Upper lobe of left lung (tissue), 6 donors: ENCODE data around the gene SERPINA5. TPM values are rescaled to one million over a fixed set of nuclear protein-coding genes. Genes with fewer than 3 reads are reported as not detected.

Experiments
- ATAC-seq, 2 donors: fragments of 200-7000 bp; cut with Tn5 transposase; one replicate each; pipeline ENCODE4 v1.9.1; 2022; ENCODE audit warnings: mild to moderate bottlenecking in 2 of 2, moderate library complexity in 2 of 2; ENCODE audit not compliant: low FRiP score in 2 of 2
- DNase-seq, 2 donors: peaks; one replicate each; pipeline ENCODE4 v3.0.0-alpha.2; 2019 to 2020
- H3K27ac ChIP-seq, 4 donors: fragments of 200-600 bp; sonication (generic); one replicate each; pipeline ENCODE4 v1.5.1; 2016 to 2019
- H3K27me3 ChIP-seq, 4 donors: fragments of 200-600 bp; sonication (generic); one replicate each; pipeline ENCODE4 v1.5.1; 2017 to 2019
- H3K36me3 ChIP-seq, 4 donors: fragments of 200-600 bp; sonication (generic); one replicate each; pipeline ENCODE4 v1.5.1; 2016 to 2019
- H3K4me1 ChIP-seq, 4 donors: fragments of 200-600 bp; sonication (generic); one replicate each; pipeline ENCODE4 v1.5.1; 2018 to 2019
- H3K4me3 ChIP-seq, 4 donors: fragments of 200-600 bp; sonication (generic); one replicate each; pipeline ENCODE4 v1.5.1; 2017 to 2019; ENCODE audit warnings: mild to moderate bottlenecking in 2 of 4, moderate library complexity in 1 of 4
- H3K9me3 ChIP-seq, 4 donors: fragments of 200-600 bp; sonication (generic); one replicate each; pipeline ENCODE4 v1.5.1; 2018 to 2019
- EP300 ChIP-seq, 4 donors: sonication (generic); formaldehyde crosslinking; IDR thresholded peaks; one replicate each; pipeline ENCODE4 v1.5.1; 2017; ENCODE audit warnings: antibody characterized with exemption in 4 of 4, control low read depth in 2 of 4
- POLR2A ChIP-seq, 4 donors: fragments of 450-650 bp; IDR thresholded peaks; one replicate each; pipeline ENCODE4 v1.5.1; 2016 to 2017; ENCODE audit warnings: antibody characterized with exemption in 4 of 4, mild to moderate bottlenecking in 2 of 4
- POLR2AphosphoS5 ChIP-seq, 2 donors: sonication (generic); formaldehyde crosslinking; IDR thresholded peaks; one replicate each; pipeline ENCODE4 v1.5.1; 2017; ENCODE audit warnings: antibody characterized with exemption in 2 of 2
- WGBS, 2 donors: methylation state at CpG; one replicate each; pipeline ENCODE4 v1.1.5; 2017 to 2018; 5-methylcytosine and 5-hydroxymethylcytosine counted together
- total RNA-seq, 6 donors: library from RNA; depleted of rRNA in 4 of 6; stranded (reverse); fragments of >200 nt in 4 of 6; gene quantifications; one replicate each; pipeline versions ENCODE4 v1.1.0 to v1.2.1, GENCODE V29; 2016 to 2021
- TF ChIP-seq, protein P1 (sequence below), 6 experiments: fragments of 450-650 bp in 4 of 6; fragments of 200-600 bp in 2 of 6; sonication (generic) in 2 of 6; IDR thresholded peaks; one replicate each; pipeline ENCODE4 v1.5.1; 2016 to 2019; ENCODE audit warnings: antibody characterized with exemption in 6 of 6
- donor health status: DM: no; HTN: no; CAD: no; lungs with moderate emphysema.
- donor health status: DM: no; HTN: yes; CAD: no; lungs with severe emphysema.

SERPINA5 gene
- total RNA-seq, 6 donors from 2014 or later = 1.2 to 2.5 (median 1.5) TPM; not detected in 3

DNA sequence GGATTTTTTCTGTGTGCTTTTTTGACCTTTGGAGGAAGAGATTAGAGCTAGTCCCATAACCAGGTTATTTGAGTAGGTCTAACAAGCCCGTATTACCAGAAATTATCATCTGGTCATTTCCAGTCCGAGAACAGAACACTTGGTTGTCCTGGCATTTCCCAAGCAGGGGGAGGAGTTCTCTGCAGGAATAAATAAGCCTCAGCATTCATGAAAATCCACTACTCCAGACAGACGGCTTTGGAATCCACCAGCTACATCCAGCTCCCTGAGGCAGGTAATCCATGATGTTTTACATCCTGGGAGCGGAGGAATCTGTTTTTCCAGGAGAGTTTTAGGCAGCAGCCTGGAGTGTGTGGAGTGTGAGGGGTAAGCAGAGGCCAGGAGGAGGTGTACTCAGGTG, 30.9 kb downstream of the SERPINA5 start, which contains the start of gene SERPINA3:
SERPINA3 (plus strand) TSS at position 218 of the 400 bp plus-strand sequence. CDS start 2,051 bp downstream, outside the sequence.
- no peaks in the 10 kb centered on the region for H3K27me3 ChIP-seq
- H3K4me1 ChIP-seq = no peaks in the 10 kb centered on the region
- peak within 1 kb of the TSS in 3 of 4 donors; percentile 6 to 19 (median 15) for H3K4me3 ChIP-seq
- peaks cover 0 to 4% (median under 1%) of the 10 kb centered on the region in 4 donors for H3K9me3 ChIP-seq
- DNase-seq = no peak
- no peaks in the 10 kb centered on the region for H3K36me3 ChIP-seq
- peak within 1 kb of the TSS in 2 of 4 donors; percentile 18 to 57 for H3K27ac ChIP-seq
- TF ChIP-seq POLR2A (IDR thresholded peaks at IDR 0.05) (no peak), POLR2AphosphoS5 (IDR thresholded peaks at IDR 0.05) (no peak), EP300 (IDR thresholded peaks at IDR 0.05) (no peak)
- TF ChIP-seq, protein P1, sequence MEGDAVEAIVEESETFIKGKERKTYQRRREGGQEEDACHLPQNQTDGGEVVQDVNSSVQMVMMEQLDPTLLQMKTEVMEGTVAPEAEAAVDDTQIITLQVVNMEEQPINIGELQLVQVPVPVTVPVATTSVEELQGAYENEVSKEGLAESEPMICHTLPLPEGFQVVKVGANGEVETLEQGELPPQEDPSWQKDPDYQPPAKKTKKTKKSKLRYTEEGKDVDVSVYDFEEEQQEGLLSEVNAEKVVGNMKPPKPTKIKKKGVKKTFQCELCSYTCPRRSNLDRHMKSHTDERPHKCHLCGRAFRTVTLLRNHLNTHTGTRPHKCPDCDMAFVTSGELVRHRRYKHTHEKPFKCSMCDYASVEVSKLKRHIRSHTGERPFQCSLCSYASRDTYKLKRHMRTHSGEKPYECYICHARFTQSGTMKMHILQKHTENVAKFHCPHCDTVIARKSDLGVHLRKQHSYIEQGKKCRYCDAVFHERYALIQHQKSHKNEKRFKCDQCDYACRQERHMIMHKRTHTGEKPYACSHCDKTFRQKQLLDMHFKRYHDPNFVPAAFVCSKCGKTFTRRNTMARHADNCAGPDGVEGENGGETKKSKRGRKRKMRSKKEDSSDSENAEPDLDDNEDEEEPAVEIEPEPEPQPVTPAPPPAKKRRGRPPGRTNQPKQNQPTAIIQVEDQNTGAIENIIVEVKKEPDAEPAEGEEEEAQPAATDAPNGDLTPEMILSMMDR (IDR thresholded peaks at IDR 0.05) = no peak
- ATAC-seq = peak in 1 of 2 donors; percentile 34
- 53 to 54% methylated on average over 4 of the region's 4 CpGs for WGBS, 2 donors

DNA sequence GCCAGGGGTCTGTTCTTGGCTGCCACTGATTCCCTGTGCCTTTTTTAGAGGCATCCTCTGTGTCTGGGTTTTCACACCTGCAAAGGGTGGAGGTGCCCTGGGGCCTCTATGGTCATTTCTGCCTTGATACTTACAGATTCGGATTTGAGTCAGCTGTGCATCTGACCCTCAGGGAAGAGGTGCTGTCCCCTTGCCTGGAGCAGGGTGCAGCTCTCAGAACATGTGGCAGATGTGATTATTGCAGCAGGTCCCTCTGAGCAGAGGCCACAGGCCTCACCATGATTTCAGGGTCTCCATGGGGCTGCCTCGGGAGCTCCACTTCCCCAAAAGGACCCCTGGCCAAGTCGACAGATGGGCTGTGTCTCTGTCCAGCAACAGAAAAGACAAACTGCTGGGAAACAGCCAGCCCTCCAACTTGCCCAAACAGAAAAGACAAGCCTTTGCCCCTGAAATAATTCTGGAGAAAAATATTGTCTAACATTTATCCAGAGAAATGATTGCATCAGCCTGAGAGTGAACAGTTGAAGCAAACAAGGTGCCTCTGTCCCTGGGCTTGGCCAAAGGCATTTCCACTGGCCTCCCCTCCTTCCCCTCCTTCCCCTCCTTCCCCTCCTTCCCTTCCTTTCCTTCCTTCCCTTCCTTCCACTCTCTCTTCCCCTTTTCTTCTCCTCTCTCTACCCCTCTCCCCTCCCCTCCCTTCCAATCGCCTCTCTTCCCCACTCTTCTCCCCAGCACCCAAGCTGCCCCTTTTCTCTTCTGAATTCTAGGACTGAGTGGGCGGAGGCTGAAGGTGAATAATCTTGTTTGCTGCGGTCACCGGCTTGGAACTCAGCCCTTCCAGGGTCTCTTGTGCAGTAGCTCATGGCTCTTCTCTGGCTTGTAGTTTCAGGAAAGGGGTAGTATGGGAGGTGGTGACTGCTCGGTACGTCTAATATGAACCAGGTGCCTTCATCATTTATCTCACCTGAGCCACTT, 31.6 kb downstream of the SERPINA5 start:
- H3K9me3 ChIP-seq = peaks cover 0 to 11% (median 7%) of the 10 kb centered on the region in 4 donors
- H3K27ac ChIP-seq = peak overlapping the region in 1 of 4 donors; percentile 18
- H3K27me3 ChIP-seq = no peaks in the 10 kb centered on the region
- H3K4me3 ChIP-seq = peak overlapping the region in 3 of 4 donors; percentile 6 to 19 (median 15)
- ATAC-seq (peak; percentile 4 to 15), DNase-seq (no peak)
- 49 to 66% methylated on average over 8 to 9 of the region's 9 CpGs for WGBS, 2 donors
- no peaks in the 10 kb centered on the region for H3K36me3 ChIP-seq
- TF ChIP-seq POLR2AphosphoS5 (IDR thresholded peaks at IDR 0.05) (no peak), EP300 (IDR thresholded peaks at IDR 0.05) (no peak), POLR2A (IDR thresholded peaks at IDR 0.05) (no peak)
- TF ChIP-seq, protein P1 (IDR thresholded peaks at IDR 0.05) = no peak
- no peaks in the 10 kb centered on the region for H3K4me1 ChIP-seq

DNA sequence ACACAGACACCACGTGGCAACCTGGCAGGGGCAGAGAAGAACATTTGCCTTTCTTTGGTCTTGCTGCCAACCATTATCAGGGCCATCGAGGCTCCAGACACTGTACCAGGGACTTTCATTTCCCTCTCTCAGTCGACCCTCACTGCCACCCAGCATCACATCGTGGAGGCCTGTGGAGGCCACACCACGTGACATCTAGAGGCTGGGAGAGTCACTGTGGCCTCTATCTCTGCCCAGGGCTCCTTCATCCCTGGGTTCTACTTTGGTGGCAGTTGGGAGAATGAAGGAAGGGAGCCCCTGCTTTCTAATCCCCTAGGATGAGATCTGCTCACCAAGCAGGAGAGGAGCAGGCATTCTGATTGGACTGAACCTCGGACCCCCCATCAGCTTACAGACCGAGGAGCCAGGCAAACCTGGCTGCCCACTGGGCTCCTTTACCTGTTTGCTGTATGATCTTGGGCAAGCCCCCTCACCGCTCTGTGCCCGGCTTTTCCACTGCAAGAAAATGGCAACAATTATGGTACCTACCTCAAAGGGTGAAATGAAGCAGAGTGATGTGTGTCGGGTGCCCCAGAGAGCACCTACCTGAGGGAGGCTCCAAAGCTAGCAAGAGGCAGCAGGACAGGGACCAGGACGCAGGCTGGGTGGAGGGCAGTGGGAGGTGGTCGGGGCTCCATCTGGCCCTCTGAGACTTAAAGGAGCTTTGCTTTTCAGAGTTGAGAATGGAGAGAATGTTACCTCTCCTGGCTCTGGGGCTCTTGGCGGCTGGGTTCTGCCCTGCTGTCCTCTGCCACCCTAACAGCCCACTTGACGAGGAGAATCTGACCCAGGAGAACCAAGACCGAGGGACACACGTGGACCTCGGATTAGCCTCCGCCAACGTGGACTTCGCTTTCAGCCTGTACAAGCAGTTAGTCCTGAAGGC, 32.8 kb downstream of the SERPINA5 start:
- Histone ChIP-seq H3K4me1 (no peaks in the 10 kb centered on the region), H3K9me3 (peaks cover 0 to 22% (median 18%) of the 10 kb centered on the region in 4 donors), H3K27me3 (no peaks in the 10 kb centered on the region), H3K36me3 (no peaks in the 10 kb centered on the region), H3K27ac (no peak overlapping the region), H3K4me3 (peak overlapping the region in 1 of 4 donors; percentile 15)
- TF ChIP-seq EP300 (IDR thresholded peaks at IDR 0.05) = no peak
- TF ChIP-seq POLR2AphosphoS5 (IDR thresholded peaks at IDR 0.05) = no peak
- ATAC-seq (no peak), DNase-seq (no peak)
- WGBS, 2 donors = 80 to 84% methylated on average over 18 to 20 of the region's 20 CpGs

DNA sequence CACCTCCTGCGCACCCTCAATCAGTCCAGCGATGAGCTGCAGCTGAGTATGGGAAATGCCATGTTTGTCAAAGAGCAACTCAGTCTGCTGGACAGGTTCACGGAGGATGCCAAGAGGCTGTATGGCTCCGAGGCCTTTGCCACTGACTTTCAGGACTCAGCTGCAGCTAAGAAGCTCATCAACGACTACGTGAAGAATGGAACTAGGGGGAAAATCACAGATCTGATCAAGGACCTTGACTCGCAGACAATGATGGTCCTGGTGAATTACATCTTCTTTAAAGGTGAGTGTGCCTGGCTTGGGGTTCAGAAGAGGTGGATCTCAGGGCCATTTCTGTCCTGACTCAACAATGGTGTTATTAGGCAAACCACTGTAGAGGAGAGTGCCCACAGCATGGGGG, 33.6 kb downstream of the SERPINA5 start:
- H3K4me3 ChIP-seq = no peak overlapping the region
- 90% methylated on average over 7 of the region's 7 CpGs; no CpG with 5 or more reads in 1 of the 2 donors for WGBS, 2 donors
- DNase-seq = no peak

More for the DNA sequence above, 33.6 kb downstream of the SERPINA5 start:
- no peak for TF ChIP-seq POLR2AphosphoS5 (IDR thresholded peaks at IDR 0.05)
- TF ChIP-seq, protein P1 (IDR thresholded peaks at IDR 0.05) = no peak
- TF ChIP-seq POLR2A (IDR thresholded peaks at IDR 0.05) = no peak
- no peak for TF ChIP-seq EP300 (IDR thresholded peaks at IDR 0.05)
- peaks cover 0 to 26% (median 20%) of the 10 kb centered on the region in 4 donors for H3K9me3 ChIP-seq
- no peaks in the 10 kb centered on the region for H3K4me1 ChIP-seq
- H3K27me3 ChIP-seq = no peaks in the 10 kb centered on the region
- no peaks in the 10 kb centered on the region for H3K36me3 ChIP-seq
- H3K27ac ChIP-seq = no peak overlapping the region
- no peak for ATAC-seq
